ENCODE results near the gene TMEM259.

TMEM259 gene

DNA sequence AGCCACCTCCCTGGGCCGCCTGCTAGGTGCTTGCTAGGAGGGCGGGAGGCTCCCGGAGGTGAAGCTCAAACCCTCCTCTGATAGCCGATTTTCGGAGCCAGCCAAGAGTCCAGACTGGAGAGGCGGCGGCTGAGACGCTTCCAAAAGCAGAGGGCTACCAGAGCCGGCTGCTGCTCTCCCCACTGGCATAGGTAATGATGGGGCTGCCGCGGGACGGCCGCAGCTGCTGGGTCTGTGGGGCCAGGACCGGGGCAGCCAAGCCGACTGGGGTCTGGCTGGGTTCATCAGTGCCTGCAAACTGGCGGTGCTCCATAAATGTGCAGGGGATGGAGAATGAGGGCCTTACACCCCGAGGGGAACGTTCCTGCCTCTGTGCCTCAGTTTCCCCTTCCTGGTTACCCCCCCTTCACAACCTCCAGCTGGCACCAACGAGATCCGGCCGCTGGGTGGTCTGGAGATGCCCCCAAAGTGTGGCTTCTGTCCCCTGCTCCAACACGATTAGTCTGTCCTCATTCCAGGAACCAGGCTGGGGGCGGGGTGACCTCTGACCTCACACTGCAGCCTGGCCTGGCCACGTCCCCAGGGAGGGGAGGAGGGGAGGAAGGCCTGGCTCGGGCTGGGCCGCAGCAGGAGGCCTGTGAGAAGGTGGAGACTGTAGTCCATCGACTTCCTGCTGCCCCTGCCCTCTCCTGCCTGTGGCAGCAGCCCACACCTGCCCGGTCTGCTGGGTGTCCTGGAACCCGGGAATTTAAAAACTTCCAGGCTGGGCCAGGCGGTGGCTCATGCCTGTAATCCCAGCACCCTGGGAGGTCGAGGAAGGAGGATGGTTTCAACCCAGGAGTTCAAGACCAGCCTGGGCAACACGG lies 40.6 kb downstream of the TMEM259 start:
- TF ChIP-seq POLR2AphosphoS5 (IDR thresholded peaks at IDR 0.05; ENCODE audit: low read depth) (no peak), SPI1 (IDR thresholded peaks at IDR 0.05; ENCODE audit: borderline replicate concordance, low read depth) (no peak), GABPA (IDR thresholded peaks at IDR 0.05; ENCODE audit: low read depth) (no peak)
- TF ChIP-seq, protein P1, sequence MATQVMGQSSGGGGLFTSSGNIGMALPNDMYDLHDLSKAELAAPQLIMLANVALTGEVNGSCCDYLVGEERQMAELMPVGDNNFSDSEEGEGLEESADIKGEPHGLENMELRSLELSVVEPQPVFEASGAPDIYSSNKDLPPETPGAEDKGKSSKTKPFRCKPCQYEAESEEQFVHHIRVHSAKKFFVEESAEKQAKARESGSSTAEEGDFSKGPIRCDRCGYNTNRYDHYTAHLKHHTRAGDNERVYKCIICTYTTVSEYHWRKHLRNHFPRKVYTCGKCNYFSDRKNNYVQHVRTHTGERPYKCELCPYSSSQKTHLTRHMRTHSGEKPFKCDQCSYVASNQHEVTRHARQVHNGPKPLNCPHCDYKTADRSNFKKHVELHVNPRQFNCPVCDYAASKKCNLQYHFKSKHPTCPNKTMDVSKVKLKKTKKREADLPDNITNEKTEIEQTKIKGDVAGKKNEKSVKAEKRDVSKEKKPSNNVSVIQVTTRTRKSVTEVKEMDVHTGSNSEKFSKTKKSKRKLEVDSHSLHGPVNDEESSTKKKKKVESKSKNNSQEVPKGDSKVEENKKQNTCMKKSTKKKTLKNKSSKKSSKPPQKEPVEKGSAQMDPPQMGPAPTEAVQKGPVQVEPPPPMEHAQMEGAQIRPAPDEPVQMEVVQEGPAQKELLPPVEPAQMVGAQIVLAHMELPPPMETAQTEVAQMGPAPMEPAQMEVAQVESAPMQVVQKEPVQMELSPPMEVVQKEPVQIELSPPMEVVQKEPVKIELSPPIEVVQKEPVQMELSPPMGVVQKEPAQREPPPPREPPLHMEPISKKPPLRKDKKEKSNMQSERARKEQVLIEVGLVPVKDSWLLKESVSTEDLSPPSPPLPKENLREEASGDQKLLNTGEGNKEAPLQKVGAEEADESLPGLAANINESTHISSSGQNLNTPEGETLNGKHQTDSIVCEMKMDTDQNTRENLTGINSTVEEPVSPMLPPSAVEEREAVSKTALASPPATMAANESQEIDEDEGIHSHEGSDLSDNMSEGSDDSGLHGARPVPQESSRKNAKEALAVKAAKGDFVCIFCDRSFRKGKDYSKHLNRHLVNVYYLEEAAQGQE (IDR thresholded peaks at IDR 0.05; ENCODE audit: insufficient replicate concordance, low read depth), result no peak
- TF ChIP-seq, protein P2, sequence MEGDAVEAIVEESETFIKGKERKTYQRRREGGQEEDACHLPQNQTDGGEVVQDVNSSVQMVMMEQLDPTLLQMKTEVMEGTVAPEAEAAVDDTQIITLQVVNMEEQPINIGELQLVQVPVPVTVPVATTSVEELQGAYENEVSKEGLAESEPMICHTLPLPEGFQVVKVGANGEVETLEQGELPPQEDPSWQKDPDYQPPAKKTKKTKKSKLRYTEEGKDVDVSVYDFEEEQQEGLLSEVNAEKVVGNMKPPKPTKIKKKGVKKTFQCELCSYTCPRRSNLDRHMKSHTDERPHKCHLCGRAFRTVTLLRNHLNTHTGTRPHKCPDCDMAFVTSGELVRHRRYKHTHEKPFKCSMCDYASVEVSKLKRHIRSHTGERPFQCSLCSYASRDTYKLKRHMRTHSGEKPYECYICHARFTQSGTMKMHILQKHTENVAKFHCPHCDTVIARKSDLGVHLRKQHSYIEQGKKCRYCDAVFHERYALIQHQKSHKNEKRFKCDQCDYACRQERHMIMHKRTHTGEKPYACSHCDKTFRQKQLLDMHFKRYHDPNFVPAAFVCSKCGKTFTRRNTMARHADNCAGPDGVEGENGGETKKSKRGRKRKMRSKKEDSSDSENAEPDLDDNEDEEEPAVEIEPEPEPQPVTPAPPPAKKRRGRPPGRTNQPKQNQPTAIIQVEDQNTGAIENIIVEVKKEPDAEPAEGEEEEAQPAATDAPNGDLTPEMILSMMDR (IDR thresholded peaks at IDR 0.05; ENCODE audit: insufficient read depth, low read length), result no peak
- H3K4me3 ChIP-seq (replicated peaks; ENCODE audit: insufficient read depth, low read length), result no peak overlapping the region
- no peak overlapping the region for H3K27ac ChIP-seq (replicated peaks)
- DNase-seq (ENCODE audit: low read depth in 1 of 2, low spot score in 1 of 2), result no peak
- H3K27me3 ChIP-seq (ENCODE audit: insufficient read depth, poor library complexity, severe bottlenecking), result no peaks in the 10 kb centered on the region

DNA sequence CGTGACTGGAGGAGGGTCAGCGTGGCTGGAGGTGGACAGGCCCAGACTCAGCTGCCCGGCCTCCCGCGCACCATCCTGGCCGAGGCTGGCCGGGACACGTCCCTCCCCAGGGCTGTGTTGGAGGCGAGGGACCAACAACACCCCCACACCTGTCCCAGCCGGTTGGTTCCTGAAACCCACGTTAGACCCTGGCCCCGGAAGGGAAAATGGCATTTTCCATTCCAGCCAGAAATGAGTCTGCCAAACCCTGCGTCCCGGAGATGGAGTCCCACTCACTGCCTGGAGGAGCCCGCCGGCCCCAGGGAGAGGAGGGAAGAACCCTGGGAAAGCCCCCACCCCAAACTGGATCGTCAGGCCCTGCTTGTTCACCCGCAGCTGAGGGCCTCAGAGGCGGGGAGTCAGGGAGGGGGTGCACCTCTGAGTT lies 41.6 kb downstream of the TMEM259 start:
- no peaks in the 10 kb centered on the region for H3K27me3 ChIP-seq (ENCODE audit: insufficient read depth, poor library complexity, severe bottlenecking)
- no peak overlapping the region for H3K27ac ChIP-seq (replicated peaks)
- no peak for DNase-seq (ENCODE audit: low read depth in 1 of 2, low spot score in 1 of 2)
- TF ChIP-seq, protein P2 (IDR thresholded peaks at IDR 0.05; ENCODE audit: insufficient read depth, low read length), result no peak
- no peak for TF ChIP-seq SPI1 (IDR thresholded peaks at IDR 0.05; ENCODE audit: borderline replicate concordance, low read depth)
- TF ChIP-seq POLR2AphosphoS5 (IDR thresholded peaks at IDR 0.05; ENCODE audit: low read depth), result no peak
- TF ChIP-seq, protein P1 (IDR thresholded peaks at IDR 0.05; ENCODE audit: insufficient replicate concordance, low read depth), result no peak
- no peak for TF ChIP-seq GABPA (IDR thresholded peaks at IDR 0.05; ENCODE audit: low read depth)
- H3K4me3 ChIP-seq (replicated peaks; ENCODE audit: insufficient read depth, low read length), result no peak overlapping the region

DNA sequence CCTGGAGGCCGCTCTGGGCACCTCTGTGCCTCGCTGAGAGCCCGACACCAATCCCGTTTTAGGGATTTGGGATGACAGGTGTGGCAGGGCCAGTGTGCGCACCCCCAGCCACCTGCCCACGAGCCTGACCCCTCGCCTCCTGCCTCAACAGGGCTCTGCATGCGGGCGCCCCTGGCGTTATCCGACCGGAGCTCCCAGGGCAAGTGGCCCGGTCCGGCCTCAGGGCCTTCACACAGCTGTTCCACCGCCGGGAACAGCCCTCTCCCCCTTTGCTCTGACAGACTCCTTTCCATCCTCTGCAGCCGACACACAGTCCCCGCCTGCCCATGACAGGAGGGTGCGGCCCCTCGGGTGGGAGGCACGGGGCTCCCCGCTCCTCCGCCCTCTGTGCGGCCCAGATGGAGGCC lies 43.9 kb downstream of the TMEM259 start:
- TF ChIP-seq POLR2AphosphoS5 (IDR thresholded peaks at IDR 0.05; ENCODE audit: low read depth) (no peak), GABPA (IDR thresholded peaks at IDR 0.05; ENCODE audit: low read depth) (no peak)
- DNase-seq (ENCODE audit: low read depth in 1 of 2, low spot score in 1 of 2), result no peak
- Histone ChIP-seq H3K4me3 (replicated peaks; ENCODE audit: insufficient read depth, low read length) (no peak overlapping the region), H3K27me3 (ENCODE audit: insufficient read depth, poor library complexity, severe bottlenecking) (no peaks in the 10 kb centered on the region), H3K27ac (replicated peaks) (no peak overlapping the region)

DNA sequence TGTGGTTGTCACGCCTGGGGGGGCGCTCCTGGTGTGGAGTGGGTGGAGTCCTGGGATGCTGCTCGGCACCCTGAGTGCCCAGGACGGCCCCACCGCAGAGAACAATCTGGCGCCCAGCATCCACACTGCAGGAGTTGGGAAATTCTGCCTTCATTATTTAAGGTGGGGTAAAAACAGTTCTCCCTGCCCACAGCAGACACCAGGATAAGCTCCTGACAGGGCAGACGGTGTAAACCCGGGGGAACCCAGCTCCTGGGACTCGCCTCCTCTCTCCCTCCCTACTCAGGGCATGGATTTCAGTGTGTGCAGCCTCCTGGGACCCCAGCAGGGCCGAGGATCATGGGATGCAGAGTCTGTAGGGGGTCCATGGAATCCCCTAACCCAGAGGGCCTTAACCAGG lies 44.4 kb downstream of the TMEM259 start:
- TF ChIP-seq GABPA (IDR thresholded peaks at IDR 0.05; ENCODE audit: low read depth) (no peak), SPI1 (IDR thresholded peaks at IDR 0.05; ENCODE audit: borderline replicate concordance, low read depth) (no peak), POLR2AphosphoS5 (IDR thresholded peaks at IDR 0.05; ENCODE audit: low read depth) (no peak)
- TF ChIP-seq, protein P1 (IDR thresholded peaks at IDR 0.05; ENCODE audit: insufficient replicate concordance, low read depth), result no peak
- TF ChIP-seq, protein P2 (IDR thresholded peaks at IDR 0.05; ENCODE audit: insufficient read depth, low read length), result no peak
- DNase-seq (ENCODE audit: low read depth in 1 of 2, low spot score in 1 of 2), result no peak
- no peak overlapping the region for H3K27ac ChIP-seq (replicated peaks)
- H3K4me3 ChIP-seq (replicated peaks; ENCODE audit: insufficient read depth, low read length), result no peak overlapping the region
- no peaks in the 10 kb centered on the region for H3K27me3 ChIP-seq (ENCODE audit: insufficient read depth, poor library complexity, severe bottlenecking)
